Liver (tissue), 9 donors: ENCODE results near the gene PPP1R13B. TPM values are rescaled to one million over a fixed set of nuclear protein-coding genes. Genes with fewer than 3 reads are reported as not detected.

Experiments
- DNase-seq: peaks from one replicate; pipeline ENCODE4 v3.0.0-alpha.2; 2017; ENCODE audit warnings: low spot score
- H3K27ac ChIP-seq, 2 donors: one replicate each; pipeline ENCODE4 v1.7.0; 2013; ENCODE audit warnings: inconsistent platforms in 2 of 2, low read length in 2 of 2, control low read depth in 1 of 2, low read depth in 1 of 2, mild to moderate bottlenecking in 1 of 2
- H3K27me3 ChIP-seq, 4 donors: one replicate each; pipeline versions ENCODE4 v1.6.1 to v1.7.0; 2013; ENCODE audit warnings: low read length in 3 of 4, inconsistent platforms in 1 of 4, mild to moderate bottlenecking in 1 of 4, moderate library complexity in 1 of 4; ENCODE audit not compliant: control insufficient read depth in 4 of 4, insufficient read depth in 4 of 4
- H3K36me3 ChIP-seq, 4 donors: one replicate each; pipeline versions ENCODE4 v1.6.1 to v1.7.0; 2013; ENCODE audit warnings: low read length in 3 of 4, mild to moderate bottlenecking in 3 of 4, low read depth in 1 of 4, moderate library complexity in 1 of 4; ENCODE audit not compliant: control insufficient read depth in 4 of 4, insufficient read depth in 3 of 4
- H3K4me1 ChIP-seq, 4 donors: one replicate each; pipeline versions ENCODE4 v1.6.1 to v1.7.0; 2013; ENCODE audit warnings: low read length in 3 of 4, mild to moderate bottlenecking in 3 of 4, moderate library complexity in 1 of 4; ENCODE audit not compliant: control insufficient read depth in 4 of 4, insufficient read depth in 4 of 4
- H3K4me3 ChIP-seq, 3 donors: one replicate each; pipeline versions ENCODE4 v1.6.1 to v1.7.0; 2013; ENCODE audit warnings: low read length in 3 of 3, control low read depth in 1 of 3, low read depth in 1 of 3, mild to moderate bottlenecking in 1 of 3
- H3K9ac ChIP-seq, 2 donors: one replicate each; pipeline ENCODE4 v1.7.0; 2013; ENCODE audit warnings: low read length in 2 of 2, mild to moderate bottlenecking in 2 of 2, moderate library complexity in 2 of 2, control low read depth in 1 of 2, low read depth in 1 of 2
- H3K9me3 ChIP-seq, 4 donors: one replicate each; pipeline versions ENCODE4 v1.6.1 to v1.7.0; 2013; ENCODE audit warnings: low read length in 3 of 4; ENCODE audit not compliant: control insufficient read depth in 4 of 4
- FOXA1 ChIP-seq: IDR thresholded peaks from 2 replicates; pipeline ENCODE4 v1.6.1; 2016; ENCODE audit warnings: antibody characterized with exemption
- GABPA ChIP-seq, 2 donors: IDR thresholded peaks in 1 of 2; conservative IDR thresholded peaks in 1 of 2; 2 replicates each; pipeline ENCODE4 v1.6.1; 2016; ENCODE audit warnings: antibody characterized with exemption in 2 of 2, mild to moderate bottlenecking in 1 of 2, moderate library complexity in 1 of 2
- HNF4G ChIP-seq: IDR thresholded peaks from 2 replicates; pipeline ENCODE4 v1.6.1; 2016; ENCODE audit warnings: antibody characterized with exemption
- JUND ChIP-seq, 2 donors: IDR thresholded peaks; 2 replicates each; pipeline ENCODE4 v1.6.1; 2016; ENCODE audit warnings: antibody characterized with exemption in 2 of 2
- NR2F2 ChIP-seq: IDR thresholded peaks from 2 replicates; pipeline ENCODE4 v1.6.1; 2016; ENCODE audit warnings: antibody characterized with exemption
- RAD21 ChIP-seq, 2 donors: IDR thresholded peaks; 2 replicates each; pipeline ENCODE4 v1.6.1; 2016; ENCODE audit warnings: antibody characterized with exemption in 2 of 2, mild to moderate bottlenecking in 2 of 2
- RXRA ChIP-seq, 2 donors: IDR thresholded peaks; 2 replicates each; pipeline ENCODE4 v1.6.1; 2017 to 2018; ENCODE audit warnings: antibody characterized with exemption in 2 of 2, mild to moderate bottlenecking in 1 of 2
- SP1 ChIP-seq: IDR thresholded peaks from 2 replicates; pipeline ENCODE4 v1.6.1; 2018; ENCODE audit warnings: antibody characterized with exemption, mild to moderate bottlenecking
- TAF1 ChIP-seq: conservative IDR thresholded peaks from 2 replicates; pipeline ENCODE4 v1.6.1; 2016; ENCODE audit warnings: antibody characterized with exemption, mild to moderate bottlenecking
- YY1 ChIP-seq: IDR thresholded peaks from 2 replicates; pipeline ENCODE4 v1.6.1; 2016; ENCODE audit warnings: antibody characterized with exemption, mild to moderate bottlenecking
- WGBS: extraction: QIAGEN DNeasy Blood & Tissue Kit; methylation state at CpG from one replicate; pipeline ENCODE4 v1.1.7; 2013; 5-methylcytosine and 5-hydroxymethylcytosine counted together
- polyA plus RNA-seq, 2 donors: library from polyadenylated mRNA; stranded (reverse) in 1 of 2; unstranded in 1 of 2; fragments of 200-250 nt in 1 of 2; fragments of >200 nt in 1 of 2; fragmentation: Nextera tagmentation in 1 of 2; extraction: Ambion mirVana in 1 of 2; gene quantifications; one replicate each; pipeline versions ENCODE4 v1.2.1 to v1.2.3, GENCODE V29; 2013 to 2015
- total RNA-seq, 2 donors: library from RNA; depleted of rRNA; stranded (reverse); fragments of >200 nt; gene quantifications; one replicate each; pipeline ENCODE4 v1.2.3, GENCODE V29; 2014
- TF ChIP-seq, protein P1 (sequence below): IDR thresholded peaks from 2 replicates; pipeline ENCODE4 v1.6.1; 2016; ENCODE audit warnings: antibody characterized with exemption
- TF ChIP-seq, protein P2 (sequence below): IDR thresholded peaks from 2 replicates; pipeline ENCODE4 v1.6.1; 2016; ENCODE audit warnings: antibody characterized with exemption
- TF ChIP-seq, protein P3 (sequence below): fragments of 150-350 bp; IDR thresholded peaks from 2 replicates; pipeline ENCODE4 v1.5.1; 2017; ENCODE audit warnings: improper control_type of control experiment, low read depth, low read length; ENCODE audit not compliant: missing input control
- TF ChIP-seq, protein P4 (sequence below): IDR thresholded peaks from 2 replicates; pipeline ENCODE4 v1.6.1; 2016; ENCODE audit warnings: antibody characterized with exemption, mild to moderate bottlenecking
- donor health status: healthy.
- donor health status: healthy.
- donor health status: healthy.
- donor health status: healthy.
- donor health status: healthy.

The PPP1R13B gene
- total and polyA plus RNA-seq, 4 donors = 3.2 to 15.1 (median 5.1) TPM

DNA sequence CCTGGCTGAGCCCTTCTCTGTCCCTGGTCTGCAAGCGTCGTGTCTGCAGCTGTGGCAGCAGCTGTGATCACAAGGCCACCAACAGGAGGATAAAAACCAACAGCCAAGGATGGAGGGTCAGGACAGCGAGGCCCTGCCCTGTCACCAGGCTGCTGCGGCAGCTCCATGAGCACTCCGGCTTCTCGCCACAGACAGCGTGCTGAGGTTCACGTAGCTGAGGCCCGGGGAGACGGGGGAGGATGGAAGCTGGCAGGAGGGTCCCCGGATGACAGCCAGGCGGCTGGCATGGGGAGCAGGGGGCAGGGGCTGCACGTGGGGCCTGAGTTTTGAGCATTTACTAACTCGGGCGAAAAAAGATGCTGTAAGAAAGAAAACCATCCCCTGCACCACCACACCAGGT lies 137.6 kb downstream of the PPP1R13B start:
- no peaks in the 10 kb centered on the region for H3K27me3 ChIP-seq
- H3K36me3 ChIP-seq = no peaks in the 10 kb centered on the region
- no peak for TF ChIP-seq HNF4G
- no peak for TF ChIP-seq YY1
- no peak overlapping the region for H3K4me3 ChIP-seq
- H3K9ac ChIP-seq = no peak overlapping the region
- DNase-seq = no peak
- 93% methylated on average over 15 of the region's 15 CpGs for WGBS
- H3K27ac ChIP-seq = no peak overlapping the region
- H3K4me1 ChIP-seq = peaks cover 0 to 13% (median 6%) of the 10 kb centered on the region in 4 donors
- H3K9me3 ChIP-seq = no peaks in the 10 kb centered on the region

DNA sequence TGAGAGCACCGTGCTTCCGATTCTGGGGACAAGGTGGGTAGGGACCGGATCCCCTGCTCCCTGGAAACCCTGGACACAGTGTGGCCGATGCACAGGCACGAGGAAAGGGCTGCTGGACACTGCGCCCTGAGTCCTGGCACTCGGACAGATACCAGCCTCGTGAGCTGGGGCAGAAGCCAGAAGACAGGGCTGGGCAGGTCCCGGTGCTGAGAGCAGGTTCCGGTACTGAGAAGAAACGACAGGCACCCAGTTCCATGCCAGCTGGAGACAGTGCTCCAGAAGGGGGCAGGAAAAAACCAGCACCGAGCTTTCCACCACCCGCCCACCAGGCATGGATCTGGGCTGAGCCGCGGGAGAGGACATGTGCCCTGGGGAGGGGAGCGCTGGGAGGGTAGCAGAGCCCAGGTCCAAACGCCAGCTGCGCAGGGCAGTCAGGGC lies 138.6 kb downstream of the PPP1R13B start:
- H3K27ac ChIP-seq = no peak overlapping the region
- TF ChIP-seq YY1 (no peak), TAF1 (no peak), NR2F2 (no peak), HNF4G (no peak), RAD21 (IDR thresholded peaks at IDR 0.05) (no peak), SP1 (no peak), JUND (IDR thresholded peaks at IDR 0.05) (no peak), RXRA (IDR thresholded peaks at IDR 0.05) (no peak), GABPA (IDR thresholded peaks at IDR 0.05 in 1 of 2, conservative IDR thresholded peaks at IDR 0.05 in 1 of 2) (no peak), FOXA1 (no peak)
- TF ChIP-seq, protein P1, sequence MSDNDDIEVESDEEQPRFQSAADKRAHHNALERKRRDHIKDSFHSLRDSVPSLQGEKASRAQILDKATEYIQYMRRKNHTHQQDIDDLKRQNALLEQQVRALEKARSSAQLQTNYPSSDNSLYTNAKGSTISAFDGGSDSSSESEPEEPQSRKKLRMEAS = no peak
- TF ChIP-seq, protein P2, sequence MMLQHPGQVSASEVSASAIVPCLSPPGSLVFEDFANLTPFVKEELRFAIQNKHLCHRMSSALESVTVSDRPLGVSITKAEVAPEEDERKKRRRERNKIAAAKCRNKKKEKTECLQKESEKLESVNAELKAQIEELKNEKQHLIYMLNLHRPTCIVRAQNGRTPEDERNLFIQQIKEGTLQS = no peak
- TF ChIP-seq, protein P3, sequence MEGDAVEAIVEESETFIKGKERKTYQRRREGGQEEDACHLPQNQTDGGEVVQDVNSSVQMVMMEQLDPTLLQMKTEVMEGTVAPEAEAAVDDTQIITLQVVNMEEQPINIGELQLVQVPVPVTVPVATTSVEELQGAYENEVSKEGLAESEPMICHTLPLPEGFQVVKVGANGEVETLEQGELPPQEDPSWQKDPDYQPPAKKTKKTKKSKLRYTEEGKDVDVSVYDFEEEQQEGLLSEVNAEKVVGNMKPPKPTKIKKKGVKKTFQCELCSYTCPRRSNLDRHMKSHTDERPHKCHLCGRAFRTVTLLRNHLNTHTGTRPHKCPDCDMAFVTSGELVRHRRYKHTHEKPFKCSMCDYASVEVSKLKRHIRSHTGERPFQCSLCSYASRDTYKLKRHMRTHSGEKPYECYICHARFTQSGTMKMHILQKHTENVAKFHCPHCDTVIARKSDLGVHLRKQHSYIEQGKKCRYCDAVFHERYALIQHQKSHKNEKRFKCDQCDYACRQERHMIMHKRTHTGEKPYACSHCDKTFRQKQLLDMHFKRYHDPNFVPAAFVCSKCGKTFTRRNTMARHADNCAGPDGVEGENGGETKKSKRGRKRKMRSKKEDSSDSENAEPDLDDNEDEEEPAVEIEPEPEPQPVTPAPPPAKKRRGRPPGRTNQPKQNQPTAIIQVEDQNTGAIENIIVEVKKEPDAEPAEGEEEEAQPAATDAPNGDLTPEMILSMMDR = no peak
- H3K9ac ChIP-seq = no peak overlapping the region
- H3K9me3 ChIP-seq = no peaks in the 10 kb centered on the region
- peaks cover 0 to 13% (median 5%) of the 10 kb centered on the region in 4 donors for H3K4me1 ChIP-seq
- no peak for DNase-seq
- no peaks in the 10 kb centered on the region for H3K27me3 ChIP-seq
- peaks cover 0 to 2% (median 0%) of the 10 kb centered on the region in 4 donors for H3K36me3 ChIP-seq
- no peak overlapping the region for H3K4me3 ChIP-seq
- WGBS = 75% methylated on average over 18 of the region's 18 CpGs

DNA sequence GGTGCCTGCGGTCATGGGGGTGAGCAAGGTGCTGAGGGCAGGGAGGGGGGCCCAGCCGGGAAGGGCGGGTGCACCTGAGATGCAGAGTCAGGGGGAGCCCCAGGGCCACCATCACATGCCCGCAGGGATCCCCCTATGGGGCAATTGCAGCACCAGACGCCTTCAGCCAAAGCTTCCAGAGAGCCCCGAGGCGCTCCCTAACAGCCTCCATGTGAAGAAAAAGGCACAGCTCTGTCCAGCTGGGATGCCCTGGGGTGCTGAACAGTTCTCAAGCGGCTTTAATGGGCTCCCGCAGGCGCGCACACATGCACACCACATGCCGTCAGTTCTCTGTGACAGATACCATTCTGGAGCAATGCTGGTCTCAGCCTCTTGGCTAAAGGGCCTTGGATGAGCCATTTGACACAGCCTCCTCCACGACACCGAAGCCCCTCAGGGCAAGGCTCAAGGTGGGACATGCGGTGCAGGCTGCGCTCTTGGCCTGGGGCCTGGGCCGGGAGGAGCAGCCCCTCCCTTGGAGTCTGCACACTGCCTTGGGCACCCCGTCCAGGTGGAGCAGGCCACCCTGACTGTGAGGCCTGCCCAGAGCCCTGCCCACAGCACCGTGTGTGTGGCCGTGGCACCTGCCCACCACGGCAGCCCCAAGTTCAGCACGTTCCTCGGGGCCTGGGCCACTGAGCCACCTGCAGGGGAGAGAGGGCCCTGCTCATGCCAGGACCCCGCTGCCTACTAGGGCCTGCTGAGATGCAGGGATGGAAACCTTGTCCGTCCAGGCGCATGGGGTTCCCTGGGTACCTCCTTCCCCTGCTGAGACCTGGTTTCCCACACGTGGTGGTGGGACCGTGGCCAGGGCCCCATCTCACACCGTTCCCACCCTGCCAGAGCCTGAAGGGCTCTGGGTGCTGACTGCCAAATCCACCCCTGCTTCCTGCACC lies 139.8 kb downstream of the PPP1R13B start:
- TF ChIP-seq FOXA1 (no peak), SP1 (no peak)
- TF ChIP-seq, protein P4, sequence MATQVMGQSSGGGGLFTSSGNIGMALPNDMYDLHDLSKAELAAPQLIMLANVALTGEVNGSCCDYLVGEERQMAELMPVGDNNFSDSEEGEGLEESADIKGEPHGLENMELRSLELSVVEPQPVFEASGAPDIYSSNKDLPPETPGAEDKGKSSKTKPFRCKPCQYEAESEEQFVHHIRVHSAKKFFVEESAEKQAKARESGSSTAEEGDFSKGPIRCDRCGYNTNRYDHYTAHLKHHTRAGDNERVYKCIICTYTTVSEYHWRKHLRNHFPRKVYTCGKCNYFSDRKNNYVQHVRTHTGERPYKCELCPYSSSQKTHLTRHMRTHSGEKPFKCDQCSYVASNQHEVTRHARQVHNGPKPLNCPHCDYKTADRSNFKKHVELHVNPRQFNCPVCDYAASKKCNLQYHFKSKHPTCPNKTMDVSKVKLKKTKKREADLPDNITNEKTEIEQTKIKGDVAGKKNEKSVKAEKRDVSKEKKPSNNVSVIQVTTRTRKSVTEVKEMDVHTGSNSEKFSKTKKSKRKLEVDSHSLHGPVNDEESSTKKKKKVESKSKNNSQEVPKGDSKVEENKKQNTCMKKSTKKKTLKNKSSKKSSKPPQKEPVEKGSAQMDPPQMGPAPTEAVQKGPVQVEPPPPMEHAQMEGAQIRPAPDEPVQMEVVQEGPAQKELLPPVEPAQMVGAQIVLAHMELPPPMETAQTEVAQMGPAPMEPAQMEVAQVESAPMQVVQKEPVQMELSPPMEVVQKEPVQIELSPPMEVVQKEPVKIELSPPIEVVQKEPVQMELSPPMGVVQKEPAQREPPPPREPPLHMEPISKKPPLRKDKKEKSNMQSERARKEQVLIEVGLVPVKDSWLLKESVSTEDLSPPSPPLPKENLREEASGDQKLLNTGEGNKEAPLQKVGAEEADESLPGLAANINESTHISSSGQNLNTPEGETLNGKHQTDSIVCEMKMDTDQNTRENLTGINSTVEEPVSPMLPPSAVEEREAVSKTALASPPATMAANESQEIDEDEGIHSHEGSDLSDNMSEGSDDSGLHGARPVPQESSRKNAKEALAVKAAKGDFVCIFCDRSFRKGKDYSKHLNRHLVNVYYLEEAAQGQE = no peak
- H3K27ac ChIP-seq = no peak overlapping the region
- peaks cover 0 to 13% (median 5%) of the 10 kb centered on the region in 4 donors for H3K4me1 ChIP-seq
- H3K27me3 ChIP-seq = no peaks in the 10 kb centered on the region
- peaks cover 0 to 12% (median 0%) of the 10 kb centered on the region in 4 donors for H3K36me3 ChIP-seq
- H3K4me3 ChIP-seq = no peak overlapping the region
- DNase-seq = no peak
- WGBS = 94% methylated on average over 29 of the region's 29 CpGs
- H3K9me3 ChIP-seq = no peaks in the 10 kb centered on the region
- H3K9ac ChIP-seq = no peak overlapping the region
